Measurements from ENCODE around the gene DPH2. TPM values are rescaled to one million over a fixed set of nuclear protein-coding genes. Genes with fewer than 3 reads are reported as not detected.

DPH2 gene
- polyA plus RNA-seq, 1 donor from 2014 or later: 26.0 TPM

- no peak overlapping the region for H3K27ac ChIP-seq (ENCODE audit: low read length)
- peaks cover 12% of the 10 kb centered on the region for H3K36me3 ChIP-seq (ENCODE audit: insufficient read depth, low read length)
- H4K20me1 ChIP-seq (ENCODE audit: insufficient read depth): no peaks in the 10 kb centered on the region
Measured at GRCh38 chr1:43968348-43968948, 1.4 kb upstream of the DPH2 start.

GRCh38 chr1:43969416-43969745, 429 bp upstream of the DPH2 start:
- H3K9ac ChIP-seq (ENCODE audit: low read length): no peak overlapping the region
- peaks cover 4% of the 10 kb centered on the region for H3K36me3 ChIP-seq (ENCODE audit: insufficient read depth, low read length)
- H3K4me2 ChIP-seq (ENCODE audit: low read length): peak overlapping the region; percentile 94
- no peaks in the 10 kb centered on the region for H3K9me3 ChIP-seq (ENCODE audit: low read length)
- no peak overlapping the region for H2AFZ ChIP-seq (ENCODE audit: low read depth, low read length)
- no peaks in the 10 kb centered on the region for H3K9me2 ChIP-seq (ENCODE audit: insufficient read depth, low read length)
- no peaks in the 10 kb centered on the region for H3F3A ChIP-seq (ENCODE audit: insufficient read depth, low read length, poor library complexity, severe bottlenecking)
- peak overlapping the region; percentile 85 for H3K4me3 ChIP-seq (ENCODE audit: low read length)
- H3K27me3 ChIP-seq (ENCODE audit: insufficient read depth, low read depth, low read length): no peaks in the 10 kb centered on the region
- H3K79me2 ChIP-seq (replicated peaks; ENCODE audit: insufficient read depth, low read length): no peaks in the 10 kb centered on the region
- no peaks in the 10 kb centered on the region for H4K20me1 ChIP-seq (ENCODE audit: insufficient read depth)
- H3K27ac ChIP-seq (ENCODE audit: low read length): no peak overlapping the region
- TF ChIP-seq POLR2AphosphoS5 (IDR thresholded peaks at IDR 0.05): no peak
- no peak for TF ChIP-seq MXI1 (conservative IDR thresholded peaks at IDR 0.05; ENCODE audit: poor library complexity, severe bottlenecking)
- no peak for TF ChIP-seq EP300 (conservative IDR thresholded peaks at IDR 0.05; ENCODE audit: poor library complexity, severe bottlenecking)
- no peak for TF ChIP-seq RAD21 (conservative IDR thresholded peaks at IDR 0.05)
- no peak for TF ChIP-seq EZH2 (IDR thresholded peaks at IDR 0.05; ENCODE audit: borderline replicate concordance, insufficient read depth, low read length, poor library complexity, severe bottlenecking)
- TF ChIP-seq SMC3 (conservative IDR thresholded peaks at IDR 0.05; ENCODE audit: poor library complexity): no peak
- no peak for TF ChIP-seq CTCF (IDR thresholded peaks at IDR 0.05; ENCODE audit: poor library complexity, severe bottlenecking)
- TF ChIP-seq TAF1 (IDR thresholded peaks at IDR 0.05; ENCODE audit: low read depth): no peak

More at GRCh38 chr1:43968348-43968948, 1.4 kb upstream of the DPH2 start:
- Histone ChIP-seq H3K9ac (ENCODE audit: low read length) (no peak overlapping the region), H3K9me3 (ENCODE audit: low read length) (no peaks in the 10 kb centered on the region), H3K79me2 (replicated peaks; ENCODE audit: insufficient read depth, low read length) (no peaks in the 10 kb centered on the region), H3F3A (ENCODE audit: insufficient read depth, low read length, poor library complexity, severe bottlenecking) (no peaks in the 10 kb centered on the region), H3K4me3 (ENCODE audit: low read length) (no peak overlapping the region), H2AFZ (ENCODE audit: low read depth, low read length) (no peak overlapping the region), H3K9me2 (ENCODE audit: insufficient read depth, low read length) (no peaks in the 10 kb centered on the region), H3K4me2 (ENCODE audit: low read length) (no peak overlapping the region), H3K27me3 (ENCODE audit: insufficient read depth, low read depth, low read length) (no peaks in the 10 kb centered on the region)
- TF ChIP-seq EZH2 (IDR thresholded peaks at IDR 0.05; ENCODE audit: borderline replicate concordance, insufficient read depth, low read length, poor library complexity, severe bottlenecking): no peak
- no peak for TF ChIP-seq CTCF (IDR thresholded peaks at IDR 0.05; ENCODE audit: poor library complexity, severe bottlenecking)
- no peak for TF ChIP-seq TAF1 (IDR thresholded peaks at IDR 0.05; ENCODE audit: low read depth)
- TF ChIP-seq EP300 (conservative IDR thresholded peaks at IDR 0.05; ENCODE audit: poor library complexity, severe bottlenecking): no peak
- TF ChIP-seq SMC3 (conservative IDR thresholded peaks at IDR 0.05; ENCODE audit: poor library complexity): no peak
- no peak for TF ChIP-seq POLR2AphosphoS5 (IDR thresholded peaks at IDR 0.05)
- no peak for TF ChIP-seq RAD21 (conservative IDR thresholded peaks at IDR 0.05)
- no peak for TF ChIP-seq REST (IDR thresholded peaks at IDR 0.05; ENCODE audit: borderline replicate concordance)
- TF ChIP-seq MXI1 (conservative IDR thresholded peaks at IDR 0.05; ENCODE audit: poor library complexity, severe bottlenecking): no peak
